Measurements from ENCODE around the gene DYRK1A.

DNA sequence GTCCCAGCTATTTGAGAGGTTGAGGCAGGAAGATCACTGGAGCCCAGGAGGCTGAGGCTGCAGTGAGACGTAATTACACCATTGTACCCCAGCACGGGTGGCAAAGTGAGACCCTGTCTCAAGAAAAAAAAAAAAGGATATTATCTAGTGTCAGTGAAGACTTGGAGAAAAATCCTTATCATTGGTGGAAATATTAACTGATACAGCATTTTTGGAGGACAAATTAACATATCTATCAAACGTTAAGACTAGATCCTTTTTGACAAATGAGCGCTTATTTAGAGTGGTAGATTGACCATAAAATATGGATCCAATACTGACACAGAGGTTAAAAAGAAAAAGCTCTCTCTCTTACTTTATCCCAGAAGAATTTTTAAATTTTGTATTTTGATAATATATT lies 35.2 kb upstream of the DYRK1A start:
- TF ChIP-seq, protein P1, sequence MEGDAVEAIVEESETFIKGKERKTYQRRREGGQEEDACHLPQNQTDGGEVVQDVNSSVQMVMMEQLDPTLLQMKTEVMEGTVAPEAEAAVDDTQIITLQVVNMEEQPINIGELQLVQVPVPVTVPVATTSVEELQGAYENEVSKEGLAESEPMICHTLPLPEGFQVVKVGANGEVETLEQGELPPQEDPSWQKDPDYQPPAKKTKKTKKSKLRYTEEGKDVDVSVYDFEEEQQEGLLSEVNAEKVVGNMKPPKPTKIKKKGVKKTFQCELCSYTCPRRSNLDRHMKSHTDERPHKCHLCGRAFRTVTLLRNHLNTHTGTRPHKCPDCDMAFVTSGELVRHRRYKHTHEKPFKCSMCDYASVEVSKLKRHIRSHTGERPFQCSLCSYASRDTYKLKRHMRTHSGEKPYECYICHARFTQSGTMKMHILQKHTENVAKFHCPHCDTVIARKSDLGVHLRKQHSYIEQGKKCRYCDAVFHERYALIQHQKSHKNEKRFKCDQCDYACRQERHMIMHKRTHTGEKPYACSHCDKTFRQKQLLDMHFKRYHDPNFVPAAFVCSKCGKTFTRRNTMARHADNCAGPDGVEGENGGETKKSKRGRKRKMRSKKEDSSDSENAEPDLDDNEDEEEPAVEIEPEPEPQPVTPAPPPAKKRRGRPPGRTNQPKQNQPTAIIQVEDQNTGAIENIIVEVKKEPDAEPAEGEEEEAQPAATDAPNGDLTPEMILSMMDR (conservative IDR thresholded peaks at IDR 0.05; ENCODE audit: low read length): no peak
- TF ChIP-seq EZH2phosphoT487 (IDR thresholded peaks at IDR 0.05; ENCODE audit: borderline replicate concordance): no peak
